Immature natural killer cell (primary cell): Measurements from ENCODE around the gene SCAF8. TPM values are rescaled to one million over a fixed set of nuclear protein-coding genes. Genes with fewer than 3 reads are reported as not detected.

Source experiments
- DNase-seq, 3 donors: peaks; one replicate each; pipeline ENCODE4 v3.0.0; 2022; ENCODE audit warnings: mixed read lengths in 1 of 3
- H3K27ac Mint-ChIP-seq, 6 donors: one replicate each; pipeline ENCODE4 v1.8.0; 2020; ENCODE audit warnings: mixed read lengths in 6 of 6, mild to moderate bottlenecking in 5 of 6, inconsistent platforms in 4 of 6, moderate library complexity in 3 of 6
- H3K27me3 Mint-ChIP-seq, 3 donors: one replicate each; pipeline ENCODE4 v1.8.0; 2020 to 2021; ENCODE audit warnings: low read depth in 3 of 3, mild to moderate bottlenecking in 3 of 3, mixed read lengths in 3 of 3, moderate library complexity in 3 of 3, inconsistent platforms in 1 of 3
- H3K36me3 Mint-ChIP-seq, 3 donors: one replicate each; pipeline ENCODE4 v1.8.0; 2020; ENCODE audit warnings: mixed read lengths in 3 of 3, inconsistent platforms in 2 of 3, mild to moderate bottlenecking in 2 of 3
- H3K4me1 Mint-ChIP-seq, 2 donors: one replicate each; pipeline ENCODE4 v1.8.0; 2020; ENCODE audit warnings: inconsistent platforms in 2 of 2, mild to moderate bottlenecking in 2 of 2, mixed read lengths in 2 of 2, moderate library complexity in 1 of 2
- H3K4me3 Mint-ChIP-seq, 5 donors: one replicate each; pipeline ENCODE4 v1.8.0; 2020; ENCODE audit warnings: mild to moderate bottlenecking in 5 of 5, mixed read lengths in 5 of 5, inconsistent platforms in 3 of 5, moderate library complexity in 3 of 5
- H3K9me3 Mint-ChIP-seq, 6 donors: one replicate each; pipeline ENCODE4 v1.8.0; 2020; ENCODE audit warnings: mild to moderate bottlenecking in 6 of 6, mixed read lengths in 6 of 6, inconsistent platforms in 4 of 6, moderate library complexity in 3 of 6
- polyA plus RNA-seq, 3 donors: library from polyadenylated mRNA; unstranded; fragments of 300-500 nt; fragmentation: Illumina TruSeq; gene quantifications; one replicate each; pipeline ENCODE4 v1.2.3, GENCODE V29; 2021

Gene SCAF8
- polyA plus RNA-seq, 3 donors from 2014 or later = 6.4 to 18.2 (median 8.1) TPM

GRCh38 chr6:154873546-154873945 lies 140.3 kb downstream of the SCAF8 start:
- peaks cover 0 to 3% (median 0%) of the 10 kb centered on the region in 3 donors for H3K27me3 Mint-ChIP-seq
- H3K27ac Mint-ChIP-seq = no peak overlapping the region
- H3K4me1 Mint-ChIP-seq = peaks cover 0 to 18% of the 10 kb centered on the region in 2 donors
- H3K9me3 Mint-ChIP-seq = no peaks in the 10 kb centered on the region
- no peak overlapping the region for H3K4me3 Mint-ChIP-seq
- peaks cover 0 to 2% (median 0%) of the 10 kb centered on the region in 3 donors for H3K36me3 Mint-ChIP-seq
- no peak for DNase-seq

- H3K9me3 Mint-ChIP-seq = no peaks in the 10 kb centered on the region
- peaks cover 0 to 2% (median 2%) of the 10 kb centered on the region in 3 donors for H3K27me3 Mint-ChIP-seq
- no peak overlapping the region for H3K4me3 Mint-ChIP-seq
- H3K27ac Mint-ChIP-seq = no peak overlapping the region
- H3K4me1 Mint-ChIP-seq = peaks cover 4 to 18% of the 10 kb centered on the region in 2 donors
- peaks cover 0 to 2% (median 0%) of the 10 kb centered on the region in 3 donors for H3K36me3 Mint-ChIP-seq
- DNase-seq = no peak
Measured at GRCh38 chr6:154874773-154875592, 141.8 kb downstream of the SCAF8 start.

GRCh38 chr6:154876486-154877280 lies 143.5 kb downstream of the SCAF8 start:
- Mint-ChIP-seq H3K4me3 (no peak overlapping the region), H3K4me1 (peaks cover 4 to 18% of the 10 kb centered on the region in 2 donors), H3K27ac (peak overlapping the region in 1 of 6 donors; percentile 27), H3K9me3 (no peaks in the 10 kb centered on the region), H3K27me3 (peaks cover 0 to 3% (median 2%) of the 10 kb centered on the region in 3 donors), H3K36me3 (peaks cover 0 to 2% (median 0%) of the 10 kb centered on the region in 3 donors)
- DNase-seq = no peak

- H3K9me3 Mint-ChIP-seq = no peaks in the 10 kb centered on the region
- no peak for DNase-seq
- no peak overlapping the region for H3K27ac Mint-ChIP-seq
- H3K36me3 Mint-ChIP-seq = peaks cover 0 to 10% (median 6%) of the 10 kb centered on the region in 3 donors
- H3K27me3 Mint-ChIP-seq = peaks cover 1 to 3% (median 2%) of the 10 kb centered on the region in 3 donors
- peaks cover 4 to 13% of the 10 kb centered on the region in 2 donors for H3K4me1 Mint-ChIP-seq
- H3K4me3 Mint-ChIP-seq = no peak overlapping the region
Measured at GRCh38 chr6:154878871-154879491, 145.8 kb downstream of the SCAF8 start.

- Mint-ChIP-seq H3K9me3 (no peaks in the 10 kb centered on the region), H3K4me1 (peaks cover 4 to 5% of the 10 kb centered on the region in 2 donors), H3K36me3 (peaks cover 8 to 19% (median 17%) of the 10 kb centered on the region in 3 donors), H3K27ac (peak overlapping the region in 1 of 6 donors; percentile 38), H3K4me3 (no peak overlapping the region), H3K27me3 (peaks cover 1 to 2% (median 1%) of the 10 kb centered on the region in 3 donors)
- DNase-seq = no peak
Measured at GRCh38 chr6:154882107-154882506, 148.9 kb downstream of the SCAF8 start.

Other genes starting within 250 kb of the SCAF8 start
- gene CNKSR3, start 222.7 kb upstream of the SCAF8 start, polyA plus RNA-seq = under 1 TPM in 1 of 3 donors, not detected in 2; 0.13 TPM